Breast epithelium (tissue), 3 donors: ENCODE data around the gene SOCS4.
A peak's percentile ranks its signal among the peaks of the same experiment; 100 is the strongest.

Experiments used
- POLR2A ChIP-seq: fragments of 450-650 bp; IDR thresholded peaks from one replicate; pipeline ENCODE4 v1.6.1; 2016; ENCODE audit warnings: antibody characterized with exemption, mild to moderate bottlenecking, moderate library complexity
- POLR2AphosphoS5 ChIP-seq, 3 donors: sonication (generic); formaldehyde crosslinking; IDR thresholded peaks; one replicate each; pipeline ENCODE4 v1.6.1; 2017; ENCODE audit warnings: antibody characterized with exemption in 3 of 3
- TF ChIP-seq, protein P1 (sequence below), 3 donors: fragments of 450-650 bp; IDR thresholded peaks; one replicate each; pipeline ENCODE4 v1.5.1; 2016 to 2017; ENCODE audit warnings: antibody characterized with exemption in 3 of 3, mild to moderate bottlenecking in 3 of 3, moderate library complexity in 3 of 3

DNA sequence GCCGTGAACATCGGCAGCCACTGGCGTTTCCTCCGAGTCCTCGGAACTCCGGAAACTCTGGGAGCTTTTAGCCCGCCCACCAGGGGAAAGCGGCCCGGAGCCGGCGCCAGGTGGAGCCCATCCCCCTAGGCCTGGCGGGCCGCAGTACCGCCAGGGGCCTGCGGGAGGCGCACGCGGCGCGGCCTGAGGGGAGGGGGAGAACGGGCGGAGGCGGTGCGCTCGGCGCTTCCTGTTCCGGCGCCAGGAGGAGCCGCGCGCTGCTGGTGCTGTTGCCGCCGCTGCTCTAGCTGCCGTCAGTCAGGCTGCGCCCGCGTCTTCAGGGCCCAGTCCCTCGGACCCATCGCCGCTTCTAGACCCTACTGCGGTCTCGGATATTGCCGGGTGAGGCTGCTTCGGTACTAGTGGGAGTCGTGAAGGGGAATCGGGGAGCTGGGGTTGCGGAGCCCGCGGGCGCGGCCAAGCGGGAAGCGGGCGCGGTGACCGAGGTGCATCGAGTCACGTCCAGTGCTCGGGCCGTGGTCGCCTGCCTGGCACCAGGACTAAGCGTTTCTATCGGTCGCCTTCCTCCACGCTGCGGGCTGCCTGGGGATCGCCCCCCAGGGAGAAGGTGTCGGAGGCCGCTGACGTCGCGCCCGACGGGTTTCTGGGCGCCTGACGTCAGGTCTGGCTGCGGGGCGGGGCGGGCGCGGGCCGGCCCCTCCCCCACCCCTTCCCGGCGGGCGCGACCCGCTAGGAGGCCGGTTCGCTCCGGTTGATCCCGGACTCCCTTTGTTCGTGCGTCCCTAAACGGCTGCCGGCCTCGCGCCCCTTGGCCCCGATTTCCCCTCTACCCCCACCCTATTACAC, 24.6 kb downstream of the SOCS4 start, which contains the start of gene MAPK1IP1L:
- TF ChIP-seq POLR2A (peak; percentile 96), POLR2AphosphoS5 (IDR thresholded peaks at IDR 0.05) (peak; percentile 98 to 99 (median 99))
- TF ChIP-seq, protein P1, sequence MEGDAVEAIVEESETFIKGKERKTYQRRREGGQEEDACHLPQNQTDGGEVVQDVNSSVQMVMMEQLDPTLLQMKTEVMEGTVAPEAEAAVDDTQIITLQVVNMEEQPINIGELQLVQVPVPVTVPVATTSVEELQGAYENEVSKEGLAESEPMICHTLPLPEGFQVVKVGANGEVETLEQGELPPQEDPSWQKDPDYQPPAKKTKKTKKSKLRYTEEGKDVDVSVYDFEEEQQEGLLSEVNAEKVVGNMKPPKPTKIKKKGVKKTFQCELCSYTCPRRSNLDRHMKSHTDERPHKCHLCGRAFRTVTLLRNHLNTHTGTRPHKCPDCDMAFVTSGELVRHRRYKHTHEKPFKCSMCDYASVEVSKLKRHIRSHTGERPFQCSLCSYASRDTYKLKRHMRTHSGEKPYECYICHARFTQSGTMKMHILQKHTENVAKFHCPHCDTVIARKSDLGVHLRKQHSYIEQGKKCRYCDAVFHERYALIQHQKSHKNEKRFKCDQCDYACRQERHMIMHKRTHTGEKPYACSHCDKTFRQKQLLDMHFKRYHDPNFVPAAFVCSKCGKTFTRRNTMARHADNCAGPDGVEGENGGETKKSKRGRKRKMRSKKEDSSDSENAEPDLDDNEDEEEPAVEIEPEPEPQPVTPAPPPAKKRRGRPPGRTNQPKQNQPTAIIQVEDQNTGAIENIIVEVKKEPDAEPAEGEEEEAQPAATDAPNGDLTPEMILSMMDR (IDR thresholded peaks at IDR 0.05): peak; percentile 99 to 100 (median 99)
